GM12892 (cell line): ENCODE data around the gene ARFIP1.

Experiments
- POLR2A ChIP-seq: IDR thresholded peaks from 2 replicates; pipeline ENCODE4 v1.6.1; 2011; ENCODE audit warnings: low read depth, low read length, control low read depth
- POLR2AphosphoS5 ChIP-seq: IDR thresholded peaks from 2 replicates; pipeline ENCODE4 v1.6.1; 2011; ENCODE audit warnings: low read depth, low read length, control low read depth
- TAF1 ChIP-seq: IDR thresholded peaks from 2 replicates; pipeline ENCODE4 v1.6.1; 2011; ENCODE audit warnings: low read depth, mild to moderate bottlenecking, control low read depth, low read length, borderline replicate concordance

GRCh38 chr4:152936446-152937335, 156.9 kb downstream of the ARFIP1 start:
- TF ChIP-seq POLR2A (no peak), POLR2AphosphoS5 (no peak), TAF1 (no peak)
